SU-DHL-6 (cell line): Measurements from ENCODE around the gene ATCAY.

Experiments used
- H2AFZ ChIP-seq: fragments of 200-600 bp; sonication (generic); 2 replicates; pipeline ENCODE4 v1.6.1; 2014; ENCODE audit warnings: low read depth, mild to moderate bottlenecking, moderate library complexity, mixed read lengths, antibody characterized with exemption, low read length; ENCODE audit not compliant: severe bottlenecking
- H3F3A ChIP-seq: fragments of 200-600 bp; shearing (Covaris generic); 2 replicates; pipeline ENCODE4 v1.6.0; 2016; ENCODE audit warnings: antibody characterized with exemption, mild to moderate bottlenecking; ENCODE audit not compliant: insufficient read depth
- H3K27ac ChIP-seq: fragments of 200-600 bp; sonication (generic); 2 replicates; pipeline ENCODE4 v1.5.1; 2016; ENCODE audit warnings: low read depth, mild to moderate bottlenecking, low read length, moderate library complexity, mixed read lengths
- H3K27me3 ChIP-seq: fragments of 200-600 bp; sonication (generic), shearing (Covaris generic); 2 replicates; pipeline ENCODE4 v1.6.0; 2014; ENCODE audit warnings: mild to moderate bottlenecking, low read length
- H3K36me3 ChIP-seq: fragments of 200-600 bp; sonication (generic); 2 replicates; pipeline ENCODE4 v1.6.1; 2014; ENCODE audit warnings: mild to moderate bottlenecking, low read length, mixed read lengths
- H3K4me2 ChIP-seq: fragments of 300-600, 200-600 bp; shearing (Covaris generic), sonication (generic); 2 replicates; pipeline ENCODE4 v1.6.0; 2014; ENCODE audit warnings: low read length, low read depth, mild to moderate bottlenecking; ENCODE audit not compliant: poor library complexity, severe bottlenecking
- H3K4me3 ChIP-seq: fragments of 200-600 bp; sonication (generic); 2 replicates; pipeline ENCODE4 v1.5.1; 2014; ENCODE audit warnings: antibody characterized with exemption, low read length, mild to moderate bottlenecking, mixed read lengths; ENCODE audit not compliant: insufficient read depth, poor library complexity, severe bottlenecking
- H3K79me2 ChIP-seq: fragments of 200-600 bp; sonication (generic); 2 replicates; pipeline ENCODE4 v1.6.1; 2014; ENCODE audit warnings: mild to moderate bottlenecking, low read length, moderate library complexity; ENCODE audit not compliant: insufficient read depth
- H3K9ac ChIP-seq: fragments of 200-600 bp; sonication (generic); 2 replicates; pipeline ENCODE4 v1.7.0; 2014; ENCODE audit warnings: mild to moderate bottlenecking, low read length
- H3K9me2 ChIP-seq: fragments of 200-600 bp; sonication (generic); replicated peaks from 2 replicates; pipeline ENCODE4 v1.6.1; 2014; ENCODE audit warnings: low read length; ENCODE audit not compliant: insufficient read depth
- H3K9me3 ChIP-seq: fragments of 200-600 bp; sonication (generic); 2 replicates; pipeline ENCODE4 v1.6.1; 2014; ENCODE audit warnings: low read length, mixed read lengths; ENCODE audit not compliant: insufficient read depth
- H4K20me1 ChIP-seq: fragments of 200-600 bp; sonication (generic); 2 replicates; pipeline ENCODE4 v1.6.1; 2014; ENCODE audit warnings: low read depth, mild to moderate bottlenecking, antibody characterized with exemption, low read length, moderate library complexity, mixed read lengths
- CTCF ChIP-seq: fragments of 200-600 bp; sonication (generic); IDR thresholded peaks from one replicate; pipeline ENCODE4 v1.5.1; 2017; ENCODE audit warnings: antibody characterized with exemption, mild to moderate bottlenecking, low read length, moderate library complexity; ENCODE audit not compliant: insufficient read depth, poor library complexity, severe bottlenecking
- EZH2phosphoT487 ChIP-seq: fragments of 200-600 bp; sonication (generic), shearing (Covaris generic); conservative IDR thresholded peaks from 2 replicates; pipeline ENCODE4 v1.6.1; 2018; ENCODE audit warnings: mild to moderate bottlenecking, antibody characterized with exemption, low read length, moderate library complexity, mixed read lengths

ATCAY gene

GRCh38 chr19:3880471-3881271 is at the start of gene ATCAY:
Gene ATCAY, plus strand, starts transcription at chr19:3880685. Its CDS starts 5,083 bp downstream, at chr19:3885768.
- Histone ChIP-seq H3K4me2 (no peak within 1 kb of the TSS), H3K9me2 (no peaks in the 10 kb centered on the region), H2AFZ (no peak within 1 kb of the TSS), H3K79me2 (no peaks in the 10 kb centered on the region), H3F3A (no peaks in the 10 kb centered on the region), H3K27me3 (no peaks in the 10 kb centered on the region), H3K27ac (no peak within 1 kb of the TSS), H4K20me1 (no peaks in the 10 kb centered on the region), H3K9me3 (no peaks in the 10 kb centered on the region), H3K9ac (no peak within 1 kb of the TSS), H3K36me3 (no peaks in the 10 kb centered on the region), H3K4me3 (no peak within 1 kb of the TSS)
- TF ChIP-seq EZH2phosphoT487 (no peak), CTCF (no peak)

GRCh38 chr19:3831601-3832000 is 48.9 kb upstream of the ATCAY start:
- H3K27ac ChIP-seq: no peak overlapping the region
- no peak overlapping the region for H3K4me3 ChIP-seq
- no peak overlapping the region for H3K4me2 ChIP-seq
- H3F3A ChIP-seq: no peaks in the 10 kb centered on the region
- H3K36me3 ChIP-seq: no peaks in the 10 kb centered on the region
- H3K9ac ChIP-seq: no peak overlapping the region
- TF ChIP-seq EZH2phosphoT487 (no peak), CTCF (no peak)
- H3K9me3 ChIP-seq: no peaks in the 10 kb centered on the region
- H2AFZ ChIP-seq: no peak overlapping the region
- H3K9me2 ChIP-seq: no peaks in the 10 kb centered on the region
- no peaks in the 10 kb centered on the region for H3K27me3 ChIP-seq
- no peaks in the 10 kb centered on the region for H4K20me1 ChIP-seq
- no peaks in the 10 kb centered on the region for H3K79me2 ChIP-seq

GRCh38 chr19:3832001-3832400 is 48.5 kb upstream of the ATCAY start:
- Histone ChIP-seq H3K79me2 (no peaks in the 10 kb centered on the region), H3K4me3 (no peak overlapping the region), H2AFZ (no peak overlapping the region), H3K27ac (no peak overlapping the region), H3K9me2 (no peaks in the 10 kb centered on the region), H3K27me3 (no peaks in the 10 kb centered on the region), H3K4me2 (no peak overlapping the region), H3K9ac (no peak overlapping the region), H3K9me3 (no peaks in the 10 kb centered on the region), H3K36me3 (no peaks in the 10 kb centered on the region), H3F3A (no peaks in the 10 kb centered on the region), H4K20me1 (no peaks in the 10 kb centered on the region)
- TF ChIP-seq EZH2phosphoT487 (no peak), CTCF (no peak)
